ENCODE data around the gene SMURF2. TPM values are rescaled to one million over a fixed set of nuclear protein-coding genes. Genes with fewer than 3 reads are reported as not detected.
"Not testable (repeated sequence)": the region's sequence is repeated elsewhere in the genome, so short reads cannot be mapped to it uniquely, and the experiment has no call there.

SMURF2 gene
- total RNA-seq, 1 donor from 2014 or later: 45.6 TPM

- H3K36me3 ChIP-seq (ENCODE audit: control insufficient read depth, insufficient read depth, low read length): no peaks in the 10 kb centered on the region
- TF ChIP-seq, protein P1, sequence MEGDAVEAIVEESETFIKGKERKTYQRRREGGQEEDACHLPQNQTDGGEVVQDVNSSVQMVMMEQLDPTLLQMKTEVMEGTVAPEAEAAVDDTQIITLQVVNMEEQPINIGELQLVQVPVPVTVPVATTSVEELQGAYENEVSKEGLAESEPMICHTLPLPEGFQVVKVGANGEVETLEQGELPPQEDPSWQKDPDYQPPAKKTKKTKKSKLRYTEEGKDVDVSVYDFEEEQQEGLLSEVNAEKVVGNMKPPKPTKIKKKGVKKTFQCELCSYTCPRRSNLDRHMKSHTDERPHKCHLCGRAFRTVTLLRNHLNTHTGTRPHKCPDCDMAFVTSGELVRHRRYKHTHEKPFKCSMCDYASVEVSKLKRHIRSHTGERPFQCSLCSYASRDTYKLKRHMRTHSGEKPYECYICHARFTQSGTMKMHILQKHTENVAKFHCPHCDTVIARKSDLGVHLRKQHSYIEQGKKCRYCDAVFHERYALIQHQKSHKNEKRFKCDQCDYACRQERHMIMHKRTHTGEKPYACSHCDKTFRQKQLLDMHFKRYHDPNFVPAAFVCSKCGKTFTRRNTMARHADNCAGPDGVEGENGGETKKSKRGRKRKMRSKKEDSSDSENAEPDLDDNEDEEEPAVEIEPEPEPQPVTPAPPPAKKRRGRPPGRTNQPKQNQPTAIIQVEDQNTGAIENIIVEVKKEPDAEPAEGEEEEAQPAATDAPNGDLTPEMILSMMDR (IDR thresholded peaks at IDR 0.05; ENCODE audit: insufficient read depth, low read length, poor library complexity, severe bottlenecking): no peak
- H3K27me3 ChIP-seq (ENCODE audit: control insufficient read depth, insufficient read depth, low read length): no peaks in the 10 kb centered on the region
- no peak for DNase-seq (ENCODE audit: low read depth)
- H3K4me3 ChIP-seq (ENCODE audit: low read depth, low read length): peak overlapping the region; percentile 85
Measured at GRCh38 chr17:64661726-64661975, 456 bp downstream of the SMURF2 start.

GRCh38 chr17:64660978-64661725 is 955 bp downstream of the SMURF2 start:
- not testable (repeated sequence) for DNase-seq (ENCODE audit: low read depth); H3K36me3 ChIP-seq (ENCODE audit: control insufficient read depth, insufficient read depth, low read length)

GRCh38 chr17:64660195-64660977 is 1.7 kb downstream of the SMURF2 start:
- DNase-seq (ENCODE audit: low read depth): not testable (repeated sequence)

More at GRCh38 chr17:64660978-64661725, 955 bp downstream of the SMURF2 start:
- H3K4me3 ChIP-seq (ENCODE audit: low read depth, low read length): peak overlapping the region; percentile 85
- H3K27me3 ChIP-seq (ENCODE audit: control insufficient read depth, insufficient read depth, low read length): not testable (repeated sequence)

DNA sequence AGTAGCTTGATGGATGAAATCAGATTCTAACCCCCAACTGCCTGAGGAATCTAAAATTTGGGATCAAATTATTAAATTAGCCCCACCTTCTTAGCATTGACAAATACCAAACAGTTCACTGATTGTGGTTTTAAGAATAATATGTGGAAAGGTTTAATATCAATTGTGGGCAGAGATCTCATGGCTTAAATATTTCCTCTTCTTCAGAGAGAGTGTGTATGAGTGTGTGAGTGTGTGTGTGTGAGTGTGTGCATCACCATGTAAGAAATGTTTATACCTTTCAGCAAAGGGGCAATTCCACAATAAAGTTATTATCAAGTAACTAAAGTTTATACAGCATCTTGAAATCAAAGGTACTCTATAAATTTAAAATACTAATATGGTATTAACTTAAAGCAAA is 3.2 kb downstream of the SMURF2 start:
- no peak overlapping the region for H3K4me3 ChIP-seq (ENCODE audit: low read depth, low read length)
- no peaks in the 10 kb centered on the region for H3K27me3 ChIP-seq (ENCODE audit: control insufficient read depth, insufficient read depth, low read length)
- no peaks in the 10 kb centered on the region for H3K36me3 ChIP-seq (ENCODE audit: control insufficient read depth, insufficient read depth, low read length)
- no peak for DNase-seq (ENCODE audit: low read depth)
- TF ChIP-seq, protein P1 (IDR thresholded peaks at IDR 0.05; ENCODE audit: insufficient read depth, low read length, poor library complexity, severe bottlenecking): no peak

More at GRCh38 chr17:64660195-64660977, 1.7 kb downstream of the SMURF2 start:
- H3K4me3 ChIP-seq (ENCODE audit: low read depth, low read length): peak overlapping the region; percentile 85
- H3K36me3 ChIP-seq (ENCODE audit: control insufficient read depth, insufficient read depth, low read length); H3K27me3 ChIP-seq (ENCODE audit: control insufficient read depth, insufficient read depth, low read length): not testable (repeated sequence)

GRCh38 chr17:64657610-64658125 is 4.4 kb downstream of the SMURF2 start:
- Histone ChIP-seq H3K27me3 (ENCODE audit: control insufficient read depth, insufficient read depth, low read length) (no peaks in the 10 kb centered on the region), H3K4me3 (ENCODE audit: low read depth, low read length) (no peak overlapping the region), H3K36me3 (ENCODE audit: control insufficient read depth, insufficient read depth, low read length) (no peaks in the 10 kb centered on the region)
- DNase-seq (ENCODE audit: low read depth): no peak
- TF ChIP-seq, protein P1 (IDR thresholded peaks at IDR 0.05; ENCODE audit: insufficient read depth, low read length, poor library complexity, severe bottlenecking): no peak

DNA sequence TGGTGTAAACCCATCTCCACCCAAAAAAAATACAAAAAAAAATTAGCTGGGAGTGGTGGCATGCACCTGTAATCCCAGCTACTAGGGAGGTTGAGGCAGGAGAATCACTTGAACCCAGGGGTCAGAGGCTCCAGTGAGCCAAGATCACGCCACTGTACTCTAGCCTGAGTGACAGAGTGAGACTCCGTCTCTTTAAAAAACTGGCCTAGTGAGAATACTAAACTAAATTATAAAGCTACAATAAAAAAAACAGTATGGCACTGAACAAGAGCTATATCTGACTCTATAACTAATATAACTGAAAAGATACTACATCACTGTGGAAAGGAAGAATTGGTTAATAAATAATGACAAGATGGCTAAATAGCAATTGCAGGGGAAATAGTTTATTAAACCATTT is 6.4 kb downstream of the SMURF2 start:
- TF ChIP-seq, protein P1 (IDR thresholded peaks at IDR 0.05; ENCODE audit: insufficient read depth, low read length, poor library complexity, severe bottlenecking): no peak
- no peaks in the 10 kb centered on the region for H3K36me3 ChIP-seq (ENCODE audit: control insufficient read depth, insufficient read depth, low read length)
- DNase-seq (ENCODE audit: low read depth): no peak
- no peaks in the 10 kb centered on the region for H3K27me3 ChIP-seq (ENCODE audit: control insufficient read depth, insufficient read depth, low read length)
- H3K4me3 ChIP-seq (ENCODE audit: low read depth, low read length): no peak overlapping the region

Measured in kidney epithelial cell (primary cell).